GM18511 (cell line): Measurements from ENCODE around the gene PAPSS2.
"Not testable (repeated sequence)": the region's sequence is repeated elsewhere in the genome, so short reads cannot be mapped to it uniquely, and the experiment has no call there.

Experiments used
- ATAC-seq: cut with Tn5 transposase; IDR thresholded peaks from one replicate; pipeline ENCODE4 v1.9.1; 2021; ENCODE audit warnings: mild to moderate bottlenecking, moderate library complexity; ENCODE audit not compliant: unreplicated experiment

PAPSS2 gene

GRCh38 chr10:87642486-87642885 is 17.2 kb upstream of the PAPSS2 start:
- no peak for ATAC-seq

GRCh38 chr10:87642988-87643387 is 16.7 kb upstream of the PAPSS2 start:
- no peak for ATAC-seq

GRCh38 chr10:87643920-87644319 is 15.8 kb upstream of the PAPSS2 start:
- no peak for ATAC-seq

- not testable (repeated sequence) for ATAC-seq
These were observed 15.2 kb upstream of the PAPSS2 start for GRCh38 chr10:87644500-87644899.

GRCh38 chr10:87646192-87646909 is 13.3 kb upstream of the PAPSS2 start:
- ATAC-seq: no peak

GRCh38 chr10:87646935-87647334 is 12.7 kb upstream of the PAPSS2 start:
- ATAC-seq: no peak

GRCh38 chr10:87650838-87651589 is 8.7 kb upstream of the PAPSS2 start:
- ATAC-seq: no peak

- ATAC-seq: no peak
These were observed 7.9 kb upstream of the PAPSS2 start for GRCh38 chr10:87651801-87652200.

GRCh38 chr10:87652261-87652660 is 7.4 kb upstream of the PAPSS2 start:
- no peak for ATAC-seq

GRCh38 chr10:87654212-87654611 is 5.5 kb upstream of the PAPSS2 start:
- no peak for ATAC-seq

- no peak for ATAC-seq
These were observed 3.1 kb upstream of the PAPSS2 start for GRCh38 chr10:87656431-87657072.

- ATAC-seq: no peak
These were observed 2.3 kb upstream of the PAPSS2 start for GRCh38 chr10:87657371-87657770.

GRCh38 chr10:87658321-87658795 is 1.3 kb upstream of the PAPSS2 start:
- no peak for ATAC-seq

GRCh38 chr10:87658858-87659555 is 671 bp upstream of the PAPSS2 start:
- no peak for ATAC-seq

GRCh38 chr10:87660484-87661133 is 931 bp downstream of the PAPSS2 start:
- ATAC-seq: no peak

GRCh38 chr10:87661861-87662785 is 2.4 kb downstream of the PAPSS2 start:
- ATAC-seq: no peak

GRCh38 chr10:87664276-87664701 is 4.6 kb downstream of the PAPSS2 start:
- ATAC-seq: no peak

- ATAC-seq: no peak
These were observed 7.8 kb downstream of the PAPSS2 start for GRCh38 chr10:87667493-87667892.

- ATAC-seq: no peak
These were observed 8.8 kb downstream of the PAPSS2 start for GRCh38 chr10:87668324-87669074.
